Cardiac muscle cell (in vitro differentiated cells and primary cell): ENCODE data around the gene JAM2. TPM values are rescaled to one million over a fixed set of nuclear protein-coding genes. Genes with fewer than 3 reads are reported as not detected.
"Not testable (repeated sequence)": the region's sequence is repeated elsewhere in the genome, so short reads cannot be mapped to it uniquely, and the experiment has no call there.

Experiments used
- DNase-seq, 2 donors: peaks; one replicate each; pipeline versions ENCODE4 v3.0.0 to v3.0.0-alpha.2; 2010 to 2017; ENCODE audit warnings: low read depth in 1 of 2, low spot score in 1 of 2
- H3K27ac ChIP-seq: fragments of 200-600 bp; sonication (generic); 2 replicates; pipeline ENCODE4 v1.5.1; 2016
- H3K27me3 ChIP-seq: fragments of 200-600 bp; sonication (generic); 2 replicates; pipeline ENCODE4 v1.6.0; 2016; ENCODE audit warnings: control low read depth
- H3K36me3 ChIP-seq: fragments of 200-600 bp; sonication (generic); 2 replicates; pipeline ENCODE4 v1.5.1; 2016; ENCODE audit warnings: control low read depth
- H3K4me1 ChIP-seq: fragments of 200-600 bp; sonication (generic); 2 replicates; pipeline ENCODE4 v1.8.1; 2017; ENCODE audit warnings: low read depth, mild to moderate bottlenecking, mixed run types
- H3K4me3 ChIP-seq: fragments of 200-600 bp; sonication (generic); 2 replicates; pipeline ENCODE4 v1.5.1; 2016; ENCODE audit warnings: mild to moderate bottlenecking
- H3K9me3 ChIP-seq: fragments of 200-600 bp; sonication (generic); 2 replicates; pipeline ENCODE4 v1.5.1; 2017; ENCODE audit warnings: low read depth, mild to moderate bottlenecking, control low read depth
- CTCF ChIP-seq: IDR thresholded peaks from 2 replicates; pipeline ENCODE4 v1.5.1; 2012; ENCODE audit warnings: low read depth, mild to moderate bottlenecking, low read length
- polyA plus RNA-seq: library from polyadenylated mRNA; unstranded; fragments of >200 nt; fragmentation: Nextera tagmentation; extraction: Ambion mirVana; gene quantifications from 2 replicates; pipeline ENCODE4 v1.2.1, GENCODE V29; 2016
- total RNA-seq: library from RNA; depleted of rRNA; stranded (reverse); fragments of >200 nt; gene quantifications from 2 replicates; pipeline ENCODE4 v1.2.3, GENCODE V29; 2016

Gene JAM2
- total and polyA plus RNA-seq, 2 experiments from 2014 or later = 0.63 to 3.1 TPM

- H3K27ac ChIP-seq = no peak overlapping the region
- DNase-seq = no peak
- H3K27me3 ChIP-seq = no peaks in the 10 kb centered on the region
- H3K36me3 ChIP-seq = no peaks in the 10 kb centered on the region
- H3K4me1 ChIP-seq = no peaks in the 10 kb centered on the region
- H3K9me3 ChIP-seq = no peaks in the 10 kb centered on the region
- TF ChIP-seq CTCF = no peak
- H3K4me3 ChIP-seq = no peak overlapping the region
These were observed 23.2 kb upstream of the JAM2 start for GRCh38 chr21:25615880-25616279.

- no peak for DNase-seq
- H3K27ac ChIP-seq = no peak overlapping the region
- H3K27me3 ChIP-seq = no peaks in the 10 kb centered on the region
- no peak overlapping the region for H3K4me3 ChIP-seq
- no peaks in the 10 kb centered on the region for H3K9me3 ChIP-seq
- TF ChIP-seq CTCF = no peak
- H3K4me1 ChIP-seq = no peaks in the 10 kb centered on the region
- H3K36me3 ChIP-seq = no peaks in the 10 kb centered on the region
These were observed 19.9 kb upstream of the JAM2 start for GRCh38 chr21:25619198-25619597.

- H3K27ac ChIP-seq = no peak overlapping the region
- no peak for DNase-seq
- TF ChIP-seq CTCF = no peak
- no peaks in the 10 kb centered on the region for H3K9me3 ChIP-seq
- no peaks in the 10 kb centered on the region for H3K36me3 ChIP-seq
- H3K4me3 ChIP-seq = no peak overlapping the region
- no peaks in the 10 kb centered on the region for H3K4me1 ChIP-seq
- H3K27me3 ChIP-seq = no peaks in the 10 kb centered on the region
These were observed 14.5 kb upstream of the JAM2 start for GRCh38 chr21:25624511-25624910.

- Histone ChIP-seq H3K4me1 (no peaks in the 10 kb centered on the region), H3K27ac (no peak overlapping the region), H3K27me3 (peaks cover under 1% of the 10 kb centered on the region), H3K36me3 (no peaks in the 10 kb centered on the region), H3K4me3 (no peak overlapping the region), H3K9me3 (no peaks in the 10 kb centered on the region)
- peak in 1 of 2 donors; percentile 68 for DNase-seq
- no peak for TF ChIP-seq CTCF
These were observed 14.0 kb upstream of the JAM2 start for GRCh38 chr21:25625036-25625435.

- not testable (repeated sequence) for H3K27ac ChIP-seq, H3K9me3 ChIP-seq, H3K36me3 ChIP-seq, H3K4me1 ChIP-seq, H3K27me3 ChIP-seq, H3K4me3 ChIP-seq
- DNase-seq = peak in 1 of 2 donors; percentile 21
These were observed 13.1 kb upstream of the JAM2 start for GRCh38 chr21:25625776-25626555.

GRCh38 chr21:25626757-25627156, 12.3 kb upstream of the JAM2 start:
- no peak for TF ChIP-seq CTCF
- Histone ChIP-seq H3K36me3 (no peaks in the 10 kb centered on the region), H3K27me3 (peaks cover 3% of the 10 kb centered on the region), H3K9me3 (no peaks in the 10 kb centered on the region), H3K4me3 (no peak overlapping the region), H3K27ac (no peak overlapping the region), H3K4me1 (no peaks in the 10 kb centered on the region)
- peak in 1 of 2 donors; percentile 9 for DNase-seq
